Prostate gland (tissue), 2 donors: Measurements from ENCODE around the gene DEPDC4.

ENCODE experiments used
- CTCF ChIP-seq, 4 experiments: fragments of 200-600 bp in 2 of 4; fragments of 450-650 bp in 2 of 4; sonication (generic) in 2 of 4; IDR thresholded peaks; 1 replicate in 3 of 4; 2 replicates in 1 of 4; pipeline ENCODE4 v1.5.1; 2016 to 2019; ENCODE audit warnings: antibody characterized with exemption in 4 of 4, mild to moderate bottlenecking in 2 of 4, moderate library complexity in 2 of 4
- POLR2AphosphoS5 ChIP-seq: sonication (generic); formaldehyde crosslinking; IDR thresholded peaks from one replicate; pipeline ENCODE4 v1.6.1; 2017; ENCODE audit warnings: antibody characterized with exemption

- TF ChIP-seq CTCF (IDR thresholded peaks at IDR 0.05) (no peak), POLR2AphosphoS5 (no peak)
Observed at GRCh38 chr12:100311317-100311716, 44.4 kb upstream of the DEPDC4 start.
